Lung (tissue), 12 donors: ENCODE data around the gene SNHG17. TPM values are rescaled to one million over a fixed set of nuclear protein-coding genes. Genes with fewer than 3 reads are reported as not detected.

Experiments
- ATAC-seq: fragments of 200-7000 bp; cut with Tn5 transposase; one replicate; pipeline ENCODE4 v1.9.1; 2020; ENCODE audit warnings: moderate number of reproducible peaks; ENCODE audit not compliant: insufficient read depth, low FRiP score
- DNase-seq, 3 donors: peaks; one replicate each; pipeline ENCODE4 v3.0.0-alpha.2; 2013 to 2017
- H3K27ac ChIP-seq, 2 donors: one replicate each; pipeline ENCODE4 v1.5.1; 2013; ENCODE audit warnings: mild to moderate bottlenecking in 2 of 2, moderate library complexity in 2 of 2, control low read depth in 1 of 2, inconsistent platforms in 1 of 2, low read depth in 1 of 2, low read length in 1 of 2
- H3K27me3 ChIP-seq, 3 donors: one replicate each; pipeline ENCODE4 v1.5.1; 2013; ENCODE audit warnings: low read length in 2 of 3; ENCODE audit not compliant: control insufficient read depth in 3 of 3, insufficient read depth in 3 of 3
- H3K36me3 ChIP-seq, 4 donors: one replicate each; pipeline ENCODE4 v1.5.1; 2013; ENCODE audit warnings: low read length in 4 of 4, mild to moderate bottlenecking in 1 of 4, moderate library complexity in 1 of 4; ENCODE audit not compliant: control insufficient read depth in 4 of 4, insufficient read depth in 4 of 4
- H3K4me1 ChIP-seq, 5 donors: one replicate each; pipeline ENCODE4 v1.5.1; 2013; ENCODE audit warnings: low read length in 5 of 5, mild to moderate bottlenecking in 2 of 5, moderate library complexity in 1 of 5; ENCODE audit not compliant: control insufficient read depth in 5 of 5, insufficient read depth in 5 of 5
- H3K4me3 ChIP-seq: one replicate; pipeline ENCODE4 v1.5.1; 2013; ENCODE audit warnings: mild to moderate bottlenecking, control low read depth, moderate library complexity
- H3K9ac ChIP-seq, 2 donors: one replicate each; pipeline ENCODE4 v1.5.1; 2013; ENCODE audit warnings: low read length in 2 of 2, control low read depth in 1 of 2; ENCODE audit not compliant: insufficient read depth in 1 of 2
- H3K9me3 ChIP-seq, 4 donors: one replicate each; pipeline ENCODE4 v1.5.1; 2013; ENCODE audit warnings: low read length in 3 of 4, mild to moderate bottlenecking in 1 of 4, moderate library complexity in 1 of 4; ENCODE audit not compliant: control insufficient read depth in 4 of 4, insufficient read depth in 3 of 4
- CTCF ChIP-seq: IDR thresholded peaks from 2 replicates; pipeline ENCODE4 v1.5.1; 2012; ENCODE audit warnings: mild to moderate bottlenecking; ENCODE audit errors: control extremely low read depth, extremely low read depth
- WGBS, 2 donors: extraction: QIAGEN DNeasy Blood & Tissue Kit; methylation state at CpG; one replicate each; pipeline ENCODE4 v1.1.7; 2013; 5-methylcytosine and 5-hydroxymethylcytosine counted together
- polyA plus RNA-seq, 2 donors: library from polyadenylated mRNA; stranded (reverse); fragments of 200-250 nt; gene quantifications; one replicate each; pipeline ENCODE4 v1.2.1, GENCODE V29; 2013
- total RNA-seq, 2 donors: library from RNA; depleted of rRNA in 1 of 2; stranded (reverse); fragments of >200 nt in 1 of 2; gene quantifications; one replicate each; pipeline ENCODE4 v1.2.1, GENCODE V29; 2014 to 2021
- donor health status: control.
- donor health status: control.
- donor health status: Bipolar disorder and iron deficiency.
- donor health status: healthy.
- donor health status: DM: yes; HTN: yes; CAD: no.

SNHG17 gene
- total and polyA plus RNA-seq, 4 donors, result 11.9 to 52.4 (median 34.0) TPM

GRCh38 chr20:38473367-38473795, 38.3 kb upstream of the SNHG17 start:
- no peak for ATAC-seq
- 13 to 20% methylated on average over 10 of the region's 10 CpGs for WGBS, 2 donors
- no peak for TF ChIP-seq CTCF
- H3K4me3 ChIP-seq, result peak overlapping the region; percentile 84
- H3K4me1 ChIP-seq, result peaks cover 4 to 15% (median 5%) of the 10 kb centered on the region in 5 donors
- H3K36me3 ChIP-seq, result no peaks in the 10 kb centered on the region
- DNase-seq, result peak in 1 of 3 donors; percentile 32
- no peaks in the 10 kb centered on the region for H3K9me3 ChIP-seq
- peak overlapping the region; percentile 35 to 78 for H3K9ac ChIP-seq
- no peaks in the 10 kb centered on the region for H3K27me3 ChIP-seq
- H3K27ac ChIP-seq, result peak overlapping the region; percentile 94 to 97

- H3K4me1 ChIP-seq, result peaks cover 4 to 15% (median 5%) of the 10 kb centered on the region in 5 donors
- 0% methylated on average over 56 to 81 of the region's 81 CpGs for WGBS, 2 donors
- H3K27me3 ChIP-seq, result no peaks in the 10 kb centered on the region
- H3K4me3 ChIP-seq, result peak within 1 kb of the TSS; percentile 84
- H3K9ac ChIP-seq, result peak within 1 kb of the TSS; percentile 76 to 78
- H3K27ac ChIP-seq, result peak within 1 kb of the TSS; percentile 94 to 97
- H3K36me3 ChIP-seq, result no peaks in the 10 kb centered on the region
- H3K9me3 ChIP-seq, result no peaks in the 10 kb centered on the region
- ATAC-seq, result peak; percentile 92
- peak; percentile 55 for TF ChIP-seq CTCF
- peak; percentile 99 to 100 (median 99) for DNase-seq
These were observed 37.6 kb upstream of the SNHG17 start, which contains the start of gene RALGAPB for GRCh38 chr20:38472513-38473366. RALGAPB (plus strand) TSS chr20:38472843; CDS start chr20:38488433, 15,590 bp downstream.

GRCh38 chr20:38471987-38472512, 36.9 kb upstream of the SNHG17 start:
- Histone ChIP-seq H3K9me3 (no peaks in the 10 kb centered on the region), H3K27ac (peak overlapping the region; percentile 52 to 92), H3K4me1 (peaks cover 4 to 15% (median 5%) of the 10 kb centered on the region in 5 donors), H3K27me3 (no peaks in the 10 kb centered on the region), H3K4me3 (peak overlapping the region; percentile 54), H3K36me3 (no peaks in the 10 kb centered on the region), H3K9ac (peak overlapping the region; percentile 32 to 76)
- DNase-seq (peak in 1 of 3 donors; percentile 6), ATAC-seq (no peak)
- TF ChIP-seq CTCF, result no peak
- 13 to 24% methylated on average over 12 of the region's 12 CpGs for WGBS, 2 donors
